ENCODE results near the gene CPVL. TPM values are rescaled to one million over a fixed set of nuclear protein-coding genes. Genes with fewer than 3 reads are reported as not detected.

The CPVL gene
- total and polyA plus RNA-seq, 2 of the 8 experiments (the other 6 are each of a cell fraction or from before 2014, with no cell fraction given), result 40.0 to 55.0 TPM

GRCh38 chr7:28989211-28989980 lies 156.9 kb downstream of the CPVL start:
- Histone ChIP-seq H4K5ac (ENCODE audit: insufficient read length, low read depth, low read length) (no peak overlapping the region), H3K79me2 (ENCODE audit: control insufficient read depth in 1 of 2, insufficient read depth in 2 of 2, low read length in 2 of 2) (no peaks in the 10 kb centered on the region), H3K27me3 (replicated peaks in 1 of 4; ENCODE audit: control insufficient read depth in 3 of 4, extremely low read depth in 1 of 4, insufficient read depth in 3 of 4, low read length in 3 of 4) (no peaks in the 10 kb centered on the region), H2AFZ (ENCODE audit: low read length) (no peak overlapping the region), H3K56ac (replicated peaks; ENCODE audit: insufficient read length, low read depth, low read length) (no peak overlapping the region), H2AK5ac (ENCODE audit: low read depth, low read length) (no peak overlapping the region), H3K9me3 (ENCODE audit: insufficient read depth in 2 of 2, low read depth in 1 of 2, low read length in 1 of 2) (no peaks in the 10 kb centered on the region), H3K23ac (ENCODE audit: insufficient read length) (no peak overlapping the region), H3K4ac (replicated peaks; ENCODE audit: insufficient read length, low read depth, low read length) (no peak overlapping the region), H4K91ac (replicated peaks; ENCODE audit: insufficient read length, low read length) (no peak overlapping the region), H2BK12ac (ENCODE audit: low read depth, low read length) (no peak overlapping the region), H3K9ac (replicated peaks in 1 of 4; ENCODE audit: extremely low read depth in 1 of 4, low read depth in 3 of 4, low read length in 3 of 4) (no peak overlapping the region), H2BK120ac (replicated peaks; ENCODE audit: low read depth, low read length) (no peak overlapping the region), H3K36me3 (ENCODE audit: control insufficient read depth in 2 of 4, insufficient read depth in 4 of 4, low read length in 3 of 4) (no peaks in the 10 kb centered on the region), H3K4me1 (replicated peaks in 1 of 4; ENCODE audit: control insufficient read depth in 3 of 4, insufficient read depth in 4 of 4, low read length in 3 of 4) (peaks cover 0 to 6% (median 3%) of the 10 kb centered on the region in 4 experiments; a peak in 2 of 7 replicates), H3K23me2 (ENCODE audit: low read depth, low read length) (no peaks in the 10 kb centered on the region), H3K4me3 (ENCODE audit: extremely low read depth in 1 of 4, insufficient read depth in 2 of 4, low read depth in 3 of 4, low read length in 4 of 4) (no peak overlapping the region), H3K27ac (ENCODE audit: low read depth, low read length) (no peak overlapping the region), H3K18ac (ENCODE audit: extremely low read depth, low read length) (no peak overlapping the region), H2BK20ac (ENCODE audit: low read length) (no peak overlapping the region), H3K14ac (ENCODE audit: insufficient read length) (no peak overlapping the region), H4K8ac (ENCODE audit: extremely low read depth, insufficient read depth, low read length) (no peak overlapping the region), H2BK15ac (ENCODE audit: low read length) (no peak overlapping the region), H4K20me1 (replicated peaks in 1 of 2; ENCODE audit: control insufficient read depth in 1 of 2, insufficient read depth in 2 of 2, low read length in 2 of 2) (no peaks in the 10 kb centered on the region), H3K4me2 (ENCODE audit: insufficient read depth in 1 of 2, low read depth in 2 of 2, low read length in 2 of 2) (no peak overlapping the region), H3K79me1 (ENCODE audit: low read depth, low read length) (no peaks in the 10 kb centered on the region), H2BK5ac (ENCODE audit: low read depth, low read length) (no peak overlapping the region)
- 89% methylated on average over 6 of the region's 6 CpGs; no CpG with 5 or more reads in 1 of the 2 experiments for WGBS, 2 experiments (ENCODE audit: extremely low coverage in 1 of 2, insufficient coverage in 1 of 2, insufficient read length in 1 of 2, insufficient replicate concordance in 2 of 2, low coverage in 1 of 2, low lambda C conversion rate in 2 of 2, missing lambda C conversion rate in 1 of 2)
- POLR2A ChIA-PET (ENCODE audit: partially characterized antibody), result no interaction called here
- CTCF ChIA-PET (ENCODE audit: partially characterized antibody), result interaction anchor here (0.6 to 1.7 kb wide), 5 partner anchors 8 to 74 kb away, joined by 4 to 5 read pairs (median 4); no protein-coding TSS in a partner anchor
- no peak for FAIRE-seq
- DNase-seq (ENCODE audit: low read depth in 1 of 2, low spot score in 2 of 2), result no peak
- TF ChIP-seq CBX5 (IDR thresholded peaks at IDR 0.05; ENCODE audit: low read depth, low read length) (no peak), KDM5A (IDR thresholded peaks at IDR 0.05; ENCODE audit: low read length) (no peak), E2F6 (IDR thresholded peaks at IDR 0.05) (no peak), NANOG (IDR thresholded peaks at IDR 0.05; ENCODE audit: insufficient read depth, low read depth, low read length, poor library complexity, severe bottlenecking) (no peak), GABPA (IDR thresholded peaks at IDR 0.05; ENCODE audit: borderline replicate concordance, insufficient read depth, low read length) (no peak), KDM4A (IDR thresholded peaks at IDR 0.05; ENCODE audit: low read depth, low read length, severe bottlenecking) (no peak), FOSL1 (IDR thresholded peaks at IDR 0.05; ENCODE audit: insufficient read depth, low read depth, low read length) (no peak), ASH2L (IDR thresholded peaks at IDR 0.05; ENCODE audit: low read length) (no peak), CTCF (IDR thresholded peaks at IDR 0.05; ENCODE audit: control extremely low read depth in 1 of 3, insufficient read depth in 1 of 3, low read depth in 1 of 3, low read length in 3 of 3) (no peak)

Measured in H1 (cell line).